ENCODE data around the gene MSANTD2.
A peak's percentile ranks its signal among the peaks of the same experiment; 100 is the strongest.

MSANTD2 gene

DNA sequence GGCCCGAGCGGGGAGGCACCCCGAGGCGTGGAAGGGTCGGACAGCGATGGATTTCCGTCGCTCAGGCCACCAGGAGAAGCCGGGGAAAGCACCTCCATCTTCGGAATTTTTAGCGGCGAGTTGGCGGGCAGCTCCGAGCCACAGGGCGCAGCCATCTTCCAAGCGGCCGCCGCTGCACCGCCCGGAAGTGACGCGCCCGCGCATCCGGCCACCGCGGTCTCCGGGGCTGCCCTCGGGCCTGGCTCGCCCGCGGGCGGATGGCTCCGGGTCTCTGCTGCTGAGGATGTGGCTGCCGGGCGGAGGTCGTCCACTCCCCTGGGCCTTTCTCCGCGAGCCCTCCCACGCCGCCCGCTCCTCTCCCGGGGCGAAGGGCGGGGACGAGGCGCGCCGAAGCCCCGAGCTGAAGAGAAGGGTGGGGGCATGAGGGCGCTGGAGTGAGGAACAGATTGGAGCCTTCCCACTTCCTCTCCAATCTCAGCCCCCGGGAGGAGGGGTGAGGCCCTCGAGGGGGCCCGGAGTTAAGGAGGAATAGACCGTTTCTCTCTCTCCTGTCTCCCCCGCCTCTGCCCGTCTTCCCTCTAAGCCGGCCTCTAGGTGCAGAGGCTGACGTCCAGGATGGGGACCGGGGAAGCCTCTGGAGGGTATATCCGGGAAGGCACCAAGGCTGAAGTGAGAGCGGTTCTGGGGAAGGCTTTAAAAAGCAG is at the start of gene MSANTD2:
TSS of gene MSANTD2 (minus strand) at position 181 of the 704 bp plus-strand sequence. CDS start at position 155, 26 bp downstream.
- peak; percentile 60 for DNase-seq

- DNase-seq = no peak
These were observed 46.0 kb upstream of the MSANTD2 start for GRCh38 chr11:124846070-124846673.

- DNase-seq = no peak
These were observed 44.5 kb upstream of the MSANTD2 start for GRCh38 chr11:124844664-124845079.

DNA sequence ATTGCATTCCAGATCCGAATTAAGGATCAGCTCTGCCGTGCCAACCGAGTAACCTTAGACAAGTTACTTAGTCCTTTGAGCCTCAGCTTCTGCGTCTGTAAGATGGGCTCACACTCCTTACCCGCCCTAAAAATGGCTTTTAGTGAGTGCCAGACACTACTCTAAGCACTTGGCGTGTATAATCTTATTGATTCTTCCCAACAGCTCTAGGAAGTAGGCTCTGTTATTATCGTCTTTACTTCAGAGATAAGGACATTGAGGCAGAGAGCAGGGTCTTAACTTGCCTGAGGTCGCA is 43.4 kb upstream of the MSANTD2 start:
- no peak for DNase-seq

GRCh38 chr11:124842305-124842704 is 42.1 kb upstream of the MSANTD2 start:
- DNase-seq = no peak

DNA sequence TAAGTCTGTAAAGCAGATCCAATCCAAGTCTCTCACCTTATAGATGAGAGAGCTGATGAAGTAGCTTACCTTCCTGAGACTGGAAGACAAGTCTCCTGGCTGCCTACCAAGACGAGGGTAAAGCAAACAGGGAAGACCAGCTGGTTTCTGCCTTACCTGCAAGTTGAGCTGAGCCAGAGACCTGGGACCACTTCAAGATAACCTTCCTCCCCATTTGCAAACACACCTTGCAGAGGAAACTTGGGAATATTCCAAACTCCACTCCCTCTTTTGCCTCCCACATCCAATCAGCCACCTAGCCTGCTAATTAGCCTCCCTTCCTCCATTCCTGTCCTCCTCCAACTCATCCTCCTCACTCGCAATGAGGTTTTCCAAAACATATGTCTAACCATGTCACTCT is 41.6 kb upstream of the MSANTD2 start:
- no peak for DNase-seq

- no peak for DNase-seq
These were observed 41.0 kb upstream of the MSANTD2 start for GRCh38 chr11:124841201-124841600.

DNA sequence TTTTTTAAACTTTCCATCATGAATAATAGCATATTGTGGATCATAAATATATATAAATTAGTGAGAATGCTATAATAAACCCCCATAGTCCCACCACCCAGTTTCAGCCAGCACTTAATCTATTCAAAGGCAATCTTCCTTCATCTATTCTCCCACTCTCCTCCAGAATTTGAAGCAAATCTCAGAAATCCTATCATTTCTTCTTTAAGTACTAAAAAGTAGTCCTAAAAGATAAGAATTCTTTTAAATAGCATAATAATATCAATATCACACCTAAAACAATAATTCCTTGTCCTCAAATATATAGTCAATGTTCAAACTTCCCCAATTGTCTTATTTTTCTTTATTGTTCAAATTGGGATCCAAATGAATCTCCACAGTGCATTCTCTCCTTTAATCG is 40.5 kb upstream of the MSANTD2 start:
- DNase-seq = no peak

DNA sequence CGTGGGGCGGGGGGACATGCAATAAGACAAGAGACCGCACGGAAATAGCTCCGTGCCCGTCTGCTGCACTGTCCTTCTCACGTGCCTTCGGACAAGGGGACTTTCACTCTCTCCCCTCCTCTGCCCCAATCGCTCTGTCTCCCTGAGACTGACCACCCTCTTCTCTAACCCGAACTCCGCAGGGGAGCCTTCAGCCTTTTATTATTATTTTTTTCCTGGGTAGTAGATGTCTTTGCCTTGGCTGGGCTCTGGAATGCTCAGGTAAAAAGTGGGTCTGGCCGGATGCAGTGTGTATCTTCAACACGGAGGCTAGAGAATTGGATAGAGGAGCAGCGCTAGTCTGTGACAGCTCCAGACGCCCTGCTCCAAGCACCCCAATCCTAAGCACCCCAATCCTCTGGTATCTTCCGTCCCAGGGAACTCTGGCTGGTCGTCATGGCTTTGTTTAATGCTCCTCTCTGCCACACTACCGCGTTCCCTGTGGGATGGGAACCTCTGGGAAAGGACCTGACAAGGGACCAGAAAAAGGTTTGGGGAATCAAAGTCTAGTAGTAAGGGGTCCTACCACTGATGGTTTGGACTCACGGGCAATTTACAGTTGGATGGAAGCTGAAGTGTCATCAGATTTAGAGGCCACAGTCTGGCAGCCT is 39.9 kb upstream of the MSANTD2 start:
- no peak for DNase-seq

GRCh38 chr11:124839128-124839971 is 39.1 kb upstream of the MSANTD2 start:
- DNase-seq = peak; percentile 42

DNA sequence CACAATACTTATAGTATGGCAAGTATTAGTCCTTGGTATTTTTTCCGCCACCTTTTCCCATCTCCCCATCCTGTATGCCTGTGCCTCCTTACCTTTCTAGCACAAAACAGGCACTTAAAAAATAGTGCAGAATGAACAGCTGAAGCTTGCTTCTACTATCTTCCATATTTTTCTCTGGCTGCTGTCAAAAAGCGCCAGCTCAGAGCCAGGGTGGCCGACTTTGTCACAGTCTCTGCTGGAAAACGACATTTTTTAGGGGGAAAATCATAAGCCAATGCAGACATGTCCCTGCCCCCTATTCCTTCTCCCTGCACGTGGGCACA is 38.6 kb upstream of the MSANTD2 start:
- DNase-seq = no peak

- DNase-seq = peak; percentile 64
These were observed 37.3 kb upstream of the MSANTD2 start for GRCh38 chr11:124837491-124837856.

GRCh38 chr11:124835918-124836317 is 35.7 kb upstream of the MSANTD2 start:
- no peak for DNase-seq

- no peak for DNase-seq
These were observed 34.4 kb upstream of the MSANTD2 start for GRCh38 chr11:124834526-124835180.

GRCh38 chr11:124832571-124832970 is 32.4 kb upstream of the MSANTD2 start:
- no peak for DNase-seq

GRCh38 chr11:124831897-124832296 is 31.7 kb upstream of the MSANTD2 start:
- no peak for DNase-seq

GRCh38 chr11:124830749-124831148 is 30.5 kb upstream of the MSANTD2 start:
- DNase-seq = no peak

GRCh38 chr11:124829986-124830385 is 29.8 kb upstream of the MSANTD2 start:
- no peak for DNase-seq

DNA sequence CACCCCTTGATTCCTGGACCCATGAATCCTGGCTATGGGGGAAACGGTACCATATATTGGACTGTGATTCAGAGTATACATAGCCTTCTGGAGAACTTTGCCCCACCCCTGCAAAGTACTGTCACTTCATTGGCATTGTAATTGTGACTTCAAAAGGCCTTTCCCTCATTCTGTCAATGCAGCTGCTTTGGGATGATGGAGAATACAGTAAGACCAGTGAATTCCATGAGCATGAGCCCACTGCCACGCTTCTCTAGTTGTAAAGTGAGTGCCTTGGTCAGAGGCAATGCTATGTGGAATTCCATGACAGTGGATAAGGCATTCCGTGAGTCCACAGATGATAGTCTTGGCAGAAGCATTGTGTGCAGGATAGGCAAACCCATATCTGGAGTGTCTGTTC is 25.7 kb upstream of the MSANTD2 start:
- DNase-seq = no peak

GRCh38 chr11:124823512-124824376 is 23.5 kb upstream of the MSANTD2 start:
- DNase-seq = no peak

DNA sequence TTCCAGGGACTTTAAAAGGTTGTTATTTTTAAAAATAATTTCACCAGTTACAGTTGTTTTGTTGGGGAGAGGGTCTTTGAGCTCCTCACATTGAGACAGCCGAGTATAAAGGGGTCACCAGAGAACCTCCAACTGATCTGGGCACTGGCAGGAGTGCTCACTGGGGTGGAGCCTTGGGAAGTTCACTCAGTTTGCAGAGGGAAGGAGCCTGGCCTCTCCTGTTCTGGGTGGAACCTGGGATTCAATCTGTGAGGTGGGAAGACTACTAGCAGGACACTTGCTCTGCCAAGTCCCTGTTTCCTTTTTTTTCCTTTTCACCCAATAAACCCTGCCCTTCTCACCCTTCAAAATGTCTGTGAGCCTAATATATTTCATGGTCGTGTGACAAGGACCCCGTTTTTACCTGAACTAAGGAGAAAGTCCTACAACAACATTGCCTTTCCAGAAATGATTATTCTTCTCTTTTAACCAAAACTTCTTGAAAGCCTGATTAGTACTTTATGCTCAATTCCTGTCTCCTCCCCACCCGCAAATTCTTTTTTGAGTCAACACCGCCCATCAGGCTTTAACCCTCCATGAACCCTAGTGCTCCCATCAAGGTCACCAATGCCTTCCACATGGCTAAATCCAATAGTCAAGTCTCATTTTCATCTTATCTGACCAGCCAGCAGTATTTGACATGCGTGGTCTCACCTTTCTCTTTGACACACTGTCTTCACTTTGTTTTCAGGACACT is 22.0 kb upstream of the MSANTD2 start:
- DNase-seq = no peak
